Neural crest cell (in vitro differentiated cells): ENCODE data around the gene SLC18A2. TPM values are rescaled to one million over a fixed set of nuclear protein-coding genes. Genes with fewer than 3 reads are reported as not detected.
A peak's percentile ranks its signal among the peaks of the same experiment; 100 is the strongest.
"Not testable (repeated sequence)": the region's sequence is repeated elsewhere in the genome, so short reads cannot be mapped to it uniquely, and the experiment has no call there.

Experiments
- DNase-seq: peaks from one replicate; pipeline ENCODE4 v3.0.0; 2021; ENCODE audit warnings: low read depth, mixed read lengths, low spot score
- H3K27ac Mint-ChIP-seq: one replicate; pipeline ENCODE4 v1.8.0; 2021; ENCODE audit warnings: mild to moderate bottlenecking, mixed read lengths; ENCODE audit not compliant: unreplicated experiment
- H3K27me3 Mint-ChIP-seq: 2 replicates; pipeline ENCODE4 v1.8.0; 2021; ENCODE audit warnings: low read depth, mild to moderate bottlenecking, mixed read lengths
- H3K36me3 Mint-ChIP-seq: 2 replicates; pipeline ENCODE4 v1.8.0; 2021; ENCODE audit warnings: low read depth, mild to moderate bottlenecking, mixed read lengths
- H3K4me1 Mint-ChIP-seq: 2 replicates; pipeline ENCODE4 v1.8.0; 2021; ENCODE audit warnings: mixed read lengths
- H3K4me3 Mint-ChIP-seq: one replicate; pipeline ENCODE4 v1.8.0; 2021; ENCODE audit warnings: mild to moderate bottlenecking, mixed read lengths
- H3K9me3 Mint-ChIP-seq: 2 replicates; pipeline ENCODE4 v1.8.0; 2021; ENCODE audit warnings: mixed read lengths
- CTCF ChIP-seq: fragments of 200-600 bp; sonication (generic); conservative IDR thresholded peaks from 2 replicates; pipeline ENCODE4 v1.5.0; 2021; ENCODE audit warnings: antibody characterized with exemption, mild to moderate bottlenecking
- total RNA-seq: library from RNA; stranded (reverse); gene quantifications from 2 replicates; pipeline ENCODE4 v1.2.1, GENCODE V29; 2021

The SLC18A2 gene
- total RNA-seq, 1 donor from 2014 or later, result 0.05 TPM

GRCh38 chr10:117223693-117224430 is 17.1 kb upstream of the SLC18A2 start:
- no peak for DNase-seq
- TF ChIP-seq CTCF, result no peak
- Mint-ChIP-seq H3K27ac (no peak overlapping the region), H3K36me3 (no peaks in the 10 kb centered on the region), H3K9me3 (no peaks in the 10 kb centered on the region), H3K4me1 (peaks cover 43% of the 10 kb centered on the region), H3K4me3 (no peak overlapping the region), H3K27me3 (peaks cover 21% of the 10 kb centered on the region)

GRCh38 chr10:117224881-117225280 is 16.0 kb upstream of the SLC18A2 start:
- Mint-ChIP-seq H3K4me3 (no peak overlapping the region), H3K27ac (no peak overlapping the region), H3K4me1 (peaks cover 43% of the 10 kb centered on the region), H3K27me3 (peaks cover 30% of the 10 kb centered on the region), H3K9me3 (no peaks in the 10 kb centered on the region), H3K36me3 (no peaks in the 10 kb centered on the region)
- TF ChIP-seq CTCF, result no peak
- no peak for DNase-seq

- DNase-seq, result no peak
- H3K27ac Mint-ChIP-seq, result no peak overlapping the region
- H3K4me3 Mint-ChIP-seq, result no peak overlapping the region
- peaks cover 28% of the 10 kb centered on the region for H3K4me1 Mint-ChIP-seq
- peaks cover 3% of the 10 kb centered on the region for H3K9me3 Mint-ChIP-seq
- peaks cover 43% of the 10 kb centered on the region for H3K27me3 Mint-ChIP-seq
- no peaks in the 10 kb centered on the region for H3K36me3 Mint-ChIP-seq
- TF ChIP-seq CTCF, result peak; percentile 51
Observed at GRCh38 chr10:117226813-117227451, 14.0 kb upstream of the SLC18A2 start.

GRCh38 chr10:117228210-117228609 is 12.7 kb upstream of the SLC18A2 start:
- no peak overlapping the region for H3K27ac Mint-ChIP-seq
- no peak for DNase-seq
- H3K27me3 Mint-ChIP-seq, result peaks cover 53% of the 10 kb centered on the region
- no peak overlapping the region for H3K4me3 Mint-ChIP-seq
- no peaks in the 10 kb centered on the region for H3K36me3 Mint-ChIP-seq
- peaks cover 15% of the 10 kb centered on the region for H3K4me1 Mint-ChIP-seq
- no peak for TF ChIP-seq CTCF
- H3K9me3 Mint-ChIP-seq, result peaks cover 3% of the 10 kb centered on the region

GRCh38 chr10:117230107-117230506 is 10.8 kb upstream of the SLC18A2 start:
- not testable (repeated sequence) for H3K9me3 Mint-ChIP-seq, DNase-seq
- peaks cover 71% of the 10 kb centered on the region for H3K27me3 Mint-ChIP-seq

GRCh38 chr10:117237401-117237991 is 3.4 kb upstream of the SLC18A2 start:
- Mint-ChIP-seq H3K36me3 (no peaks in the 10 kb centered on the region), H3K27ac (no peak overlapping the region), H3K4me3 (no peak overlapping the region), H3K4me1 (no peaks in the 10 kb centered on the region), H3K9me3 (no peaks in the 10 kb centered on the region), H3K27me3 (peaks cover 84% of the 10 kb centered on the region)
- no peak for DNase-seq
- no peak for TF ChIP-seq CTCF

More at GRCh38 chr10:117230107-117230506, 10.8 kb upstream of the SLC18A2 start:
- peaks cover 12% of the 10 kb centered on the region for H3K4me1 Mint-ChIP-seq
- not testable (repeated sequence) for H3K4me3 Mint-ChIP-seq, H3K36me3 Mint-ChIP-seq, H3K27ac Mint-ChIP-seq
